CD4-positive, alpha-beta T cell treated with Interleukin-10 for 1 hour (primary cell): ENCODE measurements around the gene DRC1.

Experiments
- DNase-seq: peaks from one replicate; pipeline ENCODE4 v3.0.0-alpha.2; 2020

DRC1 gene

DNA sequence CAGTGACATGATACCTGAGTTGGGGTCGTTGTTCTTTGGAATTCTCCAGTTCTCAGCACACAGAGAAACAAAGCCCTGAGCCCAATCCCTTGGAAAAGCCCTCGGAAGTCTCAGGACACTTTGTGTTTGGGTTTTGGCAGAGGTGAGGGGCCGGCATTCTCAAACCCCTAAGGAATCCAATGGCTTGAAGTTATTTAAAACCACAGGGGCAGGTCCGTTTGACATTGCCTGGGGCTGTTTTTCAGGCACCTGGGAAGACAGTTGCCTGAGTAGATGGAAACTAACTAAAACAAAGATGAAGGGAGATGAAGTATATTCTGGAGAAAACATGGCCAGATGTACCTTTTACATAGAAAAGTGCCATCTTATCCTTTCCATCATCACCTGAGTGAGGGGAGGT, 98.7 kb downstream of the DRC1 start:
- DNase-seq = no peak

DNA sequence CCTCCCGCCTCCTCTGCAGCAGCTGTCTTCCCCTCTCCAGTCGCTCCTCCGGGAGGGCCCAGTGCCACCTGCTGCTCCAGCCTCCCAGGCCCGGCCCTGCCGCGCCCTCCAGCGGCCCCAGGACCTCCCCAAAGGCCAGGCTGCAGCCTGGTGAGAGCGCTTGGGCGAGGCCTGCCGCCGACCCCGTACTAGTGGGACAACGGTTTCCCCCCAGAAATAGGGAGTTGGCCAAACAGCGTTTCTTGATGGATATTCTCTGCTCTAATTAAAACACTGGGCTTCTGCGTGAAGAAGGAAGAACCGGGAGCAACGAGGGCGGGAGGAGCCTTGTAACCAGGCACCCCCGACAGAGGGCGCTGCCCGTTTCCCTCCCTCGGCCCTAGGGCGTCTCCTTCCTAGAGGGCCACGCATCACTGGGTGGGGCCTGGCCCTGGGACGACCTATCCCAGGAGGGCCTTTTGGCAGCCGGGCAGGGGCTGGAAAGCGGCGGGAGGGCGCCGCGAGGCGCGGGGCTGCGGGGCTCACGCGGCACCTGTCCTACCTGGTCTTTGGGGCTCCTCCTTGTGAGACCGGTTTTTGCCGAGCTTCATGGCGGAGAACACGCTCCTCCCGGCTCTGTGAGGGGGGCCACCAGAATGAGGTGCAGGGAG, 101.6 kb downstream of the DRC1 start:
- peak; percentile 78 for DNase-seq

DNA sequence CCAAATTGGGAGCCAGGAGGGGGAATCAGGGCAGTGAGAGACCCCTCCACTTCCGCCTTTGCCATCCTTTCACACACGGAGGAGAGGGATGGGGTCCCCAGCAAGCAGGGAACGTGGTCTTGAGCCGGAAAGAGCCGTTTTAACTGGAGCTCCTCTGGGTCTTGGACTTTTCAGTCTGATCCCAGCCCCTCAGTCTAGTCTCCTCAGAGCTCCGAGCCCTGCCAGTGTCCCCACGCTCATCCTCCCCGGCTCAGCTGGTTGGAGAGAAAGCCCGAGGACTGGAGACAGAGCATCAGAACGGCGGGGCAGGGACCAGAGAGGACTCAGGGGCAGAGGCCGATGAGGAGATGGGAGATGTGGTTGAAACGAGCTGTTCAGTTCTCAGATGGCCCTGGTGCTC, 102.3 kb downstream of the DRC1 start:
- DNase-seq = no peak

DNA sequence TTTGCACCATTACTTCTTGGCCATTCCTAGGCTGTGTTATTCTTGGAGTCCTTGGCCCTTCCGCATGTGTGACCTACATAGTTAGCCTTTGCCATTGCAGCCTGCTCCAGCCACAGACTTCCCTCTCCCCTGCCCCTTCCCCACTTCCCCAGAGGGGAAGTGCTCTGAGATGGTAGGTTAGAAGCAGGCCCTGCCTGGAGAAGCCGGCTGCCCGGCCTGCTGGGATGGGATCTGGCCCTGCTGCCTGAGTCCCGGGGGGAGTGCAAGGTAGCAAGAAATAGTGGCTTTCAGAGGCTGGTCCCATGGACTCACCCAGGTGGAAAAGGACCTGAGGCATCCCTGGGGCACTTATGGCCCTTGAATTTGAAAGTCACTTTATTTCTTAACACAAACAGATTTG, 104.6 kb downstream of the DRC1 start:
- DNase-seq = no peak
